GM12864 (cell line): ENCODE data around the gene PAPPA.

Experiments
- DNase-seq: peaks from one replicate; pipeline ENCODE4 v3.0.0-alpha.2; 2011; ENCODE audit warnings: low read depth
- H3K4me3 ChIP-seq: 2 replicates; pipeline ENCODE4 v1.5.1; 2011; ENCODE audit warnings: mild to moderate bottlenecking, low read depth, low read length, control low read depth
- CTCF ChIP-seq: IDR thresholded peaks from 2 replicates; pipeline ENCODE4 v1.5.1; 2011; ENCODE audit warnings: low read depth, mild to moderate bottlenecking, moderate library complexity, low read length, control low read depth, inconsistent platforms; ENCODE audit errors: missing control alignments

PAPPA gene

DNA sequence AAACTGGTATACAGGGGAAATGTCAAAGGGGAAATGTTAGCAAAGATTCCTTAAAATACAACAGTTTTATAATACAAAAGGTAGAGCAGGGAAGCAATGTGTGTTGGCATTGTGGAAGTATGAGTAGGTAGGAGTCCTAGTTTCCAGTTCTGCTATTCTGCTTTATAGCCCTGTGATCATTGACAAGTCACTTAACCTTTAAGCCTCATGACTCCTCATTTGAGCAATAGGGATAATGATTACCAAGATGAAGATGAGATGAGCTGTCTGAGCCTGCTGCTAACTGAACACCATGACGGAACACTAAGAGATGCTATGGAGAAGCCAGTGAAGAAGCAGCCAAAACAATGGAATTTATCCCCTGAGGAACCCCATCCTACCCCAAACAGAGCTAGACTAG, 251.7 kb downstream of the PAPPA start:
- TF ChIP-seq CTCF = no peak
- no peak overlapping the region for H3K4me3 ChIP-seq
- no peak for DNase-seq

DNA sequence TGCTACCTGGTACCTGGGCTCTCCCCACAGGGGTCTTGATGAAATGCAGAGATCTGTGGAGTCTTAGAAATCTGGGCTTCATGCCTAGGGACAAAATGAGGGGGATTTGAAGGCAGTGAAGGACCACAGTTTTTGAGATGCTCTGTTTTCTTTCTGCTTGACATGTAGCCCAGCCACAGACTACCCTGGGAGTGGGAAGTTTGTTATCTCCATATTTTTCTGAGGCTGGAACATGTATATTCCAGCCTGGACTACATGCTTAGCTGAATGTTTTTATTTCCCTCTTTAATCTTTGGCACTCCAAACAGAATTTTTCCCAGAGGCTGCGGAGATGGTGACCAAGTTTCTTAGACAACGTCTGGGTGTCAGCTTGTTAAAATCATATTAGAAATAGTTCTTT, 252.9 kb downstream of the PAPPA start:
- no peak for DNase-seq
- no peak for TF ChIP-seq CTCF
- H3K4me3 ChIP-seq = no peak overlapping the region

- no peak for TF ChIP-seq CTCF
- H3K4me3 ChIP-seq = no peak overlapping the region
- no peak for DNase-seq
Measured at GRCh38 chr9:116409129-116409528, 255.5 kb downstream of the PAPPA start.

DNA sequence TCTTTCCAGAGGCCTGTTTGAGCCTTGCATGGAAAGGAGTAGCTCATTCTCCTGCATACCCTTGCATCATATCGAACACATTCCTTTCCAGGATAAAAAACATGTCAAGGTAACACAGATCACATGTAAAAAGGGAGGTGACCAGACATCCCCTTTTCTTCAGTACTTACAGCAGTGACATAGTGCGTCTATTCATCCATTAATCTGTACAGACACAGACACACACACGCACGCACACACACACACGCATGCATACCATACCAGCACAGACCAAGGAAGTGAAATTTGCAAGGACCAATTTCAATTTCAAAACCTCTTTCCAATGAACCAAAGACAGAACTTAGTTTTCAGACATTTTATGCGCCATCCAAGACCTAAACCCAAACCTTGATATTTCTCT, 256.0 kb downstream of the PAPPA start:
- no peak overlapping the region for H3K4me3 ChIP-seq
- no peak for TF ChIP-seq CTCF
- DNase-seq = no peak

GRCh38 chr9:116411506-116411905, 257.9 kb downstream of the PAPPA start:
- H3K4me3 ChIP-seq = no peak overlapping the region
- no peak for TF ChIP-seq CTCF
- no peak for DNase-seq

DNA sequence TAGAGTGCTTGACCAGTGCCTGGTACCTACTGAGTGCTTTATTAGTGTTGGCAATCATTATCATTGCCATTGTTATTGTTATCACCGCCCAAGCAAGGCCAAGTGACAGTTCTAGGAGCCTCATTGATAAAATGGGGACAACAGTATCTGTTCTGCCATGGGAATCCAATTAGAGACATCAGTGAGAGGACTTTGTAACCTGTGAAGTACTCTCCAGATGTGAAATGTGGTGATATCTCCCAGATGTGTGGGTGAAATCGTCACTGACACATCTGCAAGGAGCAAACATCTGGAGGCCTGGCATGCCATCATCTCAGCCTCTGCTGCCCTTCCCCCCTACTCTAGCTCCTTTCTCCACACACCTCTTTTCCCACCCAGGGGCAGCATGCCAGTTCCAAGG, 260.8 kb downstream of the PAPPA start:
- DNase-seq = no peak
- no peak for TF ChIP-seq CTCF
- no peak overlapping the region for H3K4me3 ChIP-seq

GRCh38 chr9:116416421-116416820, 262.8 kb downstream of the PAPPA start:
- no peak for DNase-seq
- no peak for TF ChIP-seq CTCF
- H3K4me3 ChIP-seq = no peak overlapping the region
